NCI-H2029 (cell line): ENCODE results near the gene TMEM120A.

ENCODE experiments used
- DNase-seq: peaks from one replicate; lab custom pipeline; 2025; lab: John Stamatoyannopoulos, UW

Gene TMEM120A

GRCh38 chr7:75957021-75957736 lies 37.2 kb downstream of the TMEM120A start:
- no peak for DNase-seq

GRCh38 chr7:75955331-75955955 lies 39.0 kb downstream of the TMEM120A start:
- DNase-seq, result no peak

GRCh38 chr7:75953931-75954330 lies 40.5 kb downstream of the TMEM120A start:
- no peak for DNase-seq

GRCh38 chr7:75953431-75953830 lies 41.0 kb downstream of the TMEM120A start:
- DNase-seq, result no peak

- DNase-seq, result no peak
These were observed 42.9 kb downstream of the TMEM120A start for GRCh38 chr7:75951506-75951905.

- no peak for DNase-seq
These were observed 44.2 kb downstream of the TMEM120A start for GRCh38 chr7:75950111-75950681.

- no peak for DNase-seq
These were observed 46.2 kb downstream of the TMEM120A start for GRCh38 chr7:75948179-75948578.

- DNase-seq, result no peak
These were observed 48.1 kb downstream of the TMEM120A start for GRCh38 chr7:75946207-75946855.

- DNase-seq, result no peak
These were observed 48.9 kb downstream of the TMEM120A start for GRCh38 chr7:75945297-75946168.

GRCh38 chr7:75944507-75944906 lies 49.9 kb downstream of the TMEM120A start:
- DNase-seq, result no peak

- no peak for DNase-seq
These were observed 50.5 kb downstream of the TMEM120A start for GRCh38 chr7:75943864-75944263.

- no peak for DNase-seq
These were observed 55.5 kb downstream of the TMEM120A start for GRCh38 chr7:75938921-75939320.

GRCh38 chr7:75937958-75938786 lies 56.2 kb downstream of the TMEM120A start:
- no peak for DNase-seq
